HG03039 (cell line): ENCODE data around the gene NR1H2.
"Not testable (repeated sequence)": the region's sequence is repeated elsewhere in the genome, so short reads cannot be mapped to it uniquely, and the experiment has no call there.

Experiments used
- ATAC-seq: cut with Tn5 transposase; IDR thresholded peaks from one replicate; pipeline ENCODE4 v1.9.1; 2021; ENCODE audit warnings: mild to moderate bottlenecking, moderate library complexity; ENCODE audit not compliant: unreplicated experiment

Gene NR1H2

DNA sequence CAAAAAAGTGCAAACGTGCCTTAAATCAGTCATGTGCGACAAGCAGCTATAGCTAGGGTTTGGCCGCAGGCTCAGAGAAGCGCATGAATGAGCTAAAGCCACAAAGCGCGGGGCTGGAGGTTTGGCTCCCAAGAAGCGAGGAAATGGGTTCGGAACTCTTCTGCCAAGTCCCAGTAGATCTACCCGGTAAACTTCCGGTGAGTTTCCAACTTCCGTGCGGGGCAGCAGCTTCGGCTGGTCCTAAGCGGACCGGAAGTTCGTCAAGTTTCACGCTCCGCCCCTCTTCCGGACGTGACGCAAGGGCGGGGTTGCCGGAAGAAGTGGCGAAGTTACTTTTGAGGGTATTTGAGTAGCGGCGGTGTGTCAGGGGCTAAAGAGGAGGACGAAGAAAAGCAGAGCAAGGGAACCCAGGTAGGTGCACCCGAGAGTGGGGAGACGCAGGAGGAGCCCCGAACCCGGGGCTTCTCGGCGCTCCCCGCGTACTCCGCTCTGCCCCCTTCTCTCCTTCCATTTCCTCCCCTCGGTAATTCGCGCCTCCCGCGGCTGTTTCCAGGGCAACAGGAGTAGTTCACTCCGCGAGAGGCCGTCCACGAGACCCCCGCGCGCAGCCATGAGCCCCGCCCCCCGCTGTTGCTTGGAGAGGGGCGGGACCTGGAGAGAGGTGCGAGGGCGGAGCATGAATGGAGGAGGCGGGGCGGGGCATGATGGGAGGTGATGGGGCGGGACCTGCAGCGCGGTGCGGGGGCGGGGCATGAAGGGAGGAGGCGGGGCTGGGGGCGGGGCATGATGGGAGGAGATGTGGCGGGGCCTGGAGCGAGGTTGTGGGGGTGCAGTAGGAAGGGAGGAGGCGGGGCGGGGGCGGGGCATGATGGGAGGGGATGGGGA, at the start of gene NR1H2:
Gene NR1H2 (plus strand): TSS at position 292 of the 885 bp plus-strand sequence. CDS start 1,149 bp downstream, outside the sequence.
- peak; percentile 77 for ATAC-seq

DNA sequence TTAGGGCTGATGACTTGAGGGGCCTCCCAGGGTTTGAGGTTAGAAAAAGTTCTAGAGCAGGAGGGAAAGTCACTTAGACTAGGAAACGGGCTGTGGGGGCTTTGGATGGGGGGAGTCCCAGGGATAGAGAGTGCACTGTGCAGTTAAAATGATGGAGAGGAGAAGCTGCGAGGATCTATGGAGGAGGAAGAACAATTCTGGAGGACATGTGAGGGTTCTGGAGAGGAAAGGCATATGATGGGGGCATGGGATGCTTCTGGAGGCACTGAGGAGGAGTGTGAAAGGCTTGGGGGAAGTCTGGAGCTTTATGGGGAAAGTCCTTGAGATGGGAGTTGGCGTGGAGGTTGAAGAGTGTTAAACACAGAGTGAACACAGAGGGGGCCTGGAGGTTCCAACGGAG, 49.2 kb upstream of the NR1H2 start:
- ATAC-seq, result no peak

DNA sequence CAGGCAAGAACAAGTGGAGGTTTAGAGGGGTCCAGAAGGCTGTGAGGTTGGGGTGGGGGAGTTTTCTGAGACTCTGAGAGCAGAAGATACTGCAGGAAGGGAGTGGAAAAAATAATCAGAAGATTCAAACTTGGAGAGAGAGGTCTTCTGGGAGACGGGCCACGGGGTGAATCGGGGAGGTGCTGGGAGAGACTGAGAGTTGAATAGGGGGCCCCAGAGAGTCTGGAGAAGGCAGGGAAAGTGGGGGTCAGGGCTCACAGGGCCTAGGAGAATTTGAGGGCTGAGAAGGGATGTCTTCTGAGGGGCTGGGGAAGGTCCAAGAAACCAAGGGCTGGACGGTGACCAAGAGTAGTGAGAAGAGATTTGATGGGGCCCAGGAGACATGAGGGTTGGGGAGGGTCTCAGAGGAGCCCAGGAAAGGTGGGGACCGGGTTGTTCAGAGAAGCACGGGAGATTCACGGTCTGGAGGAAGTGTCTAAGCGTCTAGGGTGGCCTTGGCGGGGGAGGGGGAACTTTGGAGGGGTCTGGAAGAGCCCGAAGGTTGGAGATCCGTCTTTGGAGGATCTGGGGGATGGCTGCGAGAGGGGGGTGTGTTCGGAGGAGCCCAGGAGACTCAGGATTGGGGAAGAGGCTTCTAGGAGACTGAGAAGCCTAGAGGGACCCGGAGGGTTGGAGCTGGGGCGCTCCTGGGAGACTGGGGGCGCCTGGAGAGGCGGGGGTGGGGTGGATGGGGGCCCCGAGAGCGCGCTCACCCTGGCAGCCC, 48.6 kb upstream of the NR1H2 start:
- no peak for ATAC-seq

DNA sequence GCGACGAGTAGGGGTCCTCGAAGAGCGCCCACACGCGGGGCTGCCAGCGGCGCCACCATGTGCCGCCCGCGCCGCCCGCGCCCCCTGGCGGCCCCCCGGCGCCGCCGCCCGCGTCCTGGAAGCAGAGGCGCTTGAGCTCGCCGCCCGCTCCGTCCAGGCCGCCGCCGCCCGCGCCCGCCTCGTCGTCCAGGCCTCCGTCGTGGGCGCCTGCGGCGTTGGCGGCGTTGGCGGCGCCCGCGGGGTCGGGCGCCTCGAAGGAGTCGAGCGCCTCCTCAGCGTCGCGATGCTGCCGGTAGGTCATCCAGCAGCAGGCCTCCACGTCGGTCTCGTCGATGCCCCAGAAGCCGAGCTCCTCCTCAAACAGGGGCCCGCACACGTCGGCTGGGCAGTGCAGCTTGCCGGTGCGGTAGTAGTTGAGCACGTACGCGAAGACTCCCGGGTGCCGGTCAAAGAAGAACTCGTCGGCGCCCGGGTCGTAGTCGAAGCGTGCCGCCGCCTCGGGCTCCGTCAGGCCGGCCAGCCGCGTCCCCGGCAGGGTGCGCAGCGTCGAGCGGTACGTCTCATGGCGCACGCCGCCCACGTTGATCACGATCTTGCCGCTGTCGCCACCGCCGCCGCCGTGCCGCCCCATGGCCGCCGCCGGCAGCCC, 47.9 kb upstream of the NR1H2 start:
- peak; percentile 1 for ATAC-seq

GRCh38 chr19:50328873-50329145, 47.4 kb upstream of the NR1H2 start:
- ATAC-seq, result peak; percentile 9

- ATAC-seq, result peak; percentile 38
Measured at GRCh38 chr19:50329146-50329925, 46.9 kb upstream of the NR1H2 start, which contains the start of gene KCNC3. Gene KCNC3 (minus strand): TSS chr19:50329377. CDS start chr19:50329082, 295 bp downstream.

GRCh38 chr19:50329926-50330294, 46.3 kb upstream of the NR1H2 start:
- ATAC-seq, result not testable (repeated sequence)

- peak; percentile 25 for ATAC-seq
Measured at GRCh38 chr19:50330365-50331078, 45.7 kb upstream of the NR1H2 start.

- no peak for ATAC-seq
Measured at GRCh38 chr19:50331221-50331993, 44.9 kb upstream of the NR1H2 start.

GRCh38 chr19:50331994-50332243, 44.3 kb upstream of the NR1H2 start:
- no peak for ATAC-seq

DNA sequence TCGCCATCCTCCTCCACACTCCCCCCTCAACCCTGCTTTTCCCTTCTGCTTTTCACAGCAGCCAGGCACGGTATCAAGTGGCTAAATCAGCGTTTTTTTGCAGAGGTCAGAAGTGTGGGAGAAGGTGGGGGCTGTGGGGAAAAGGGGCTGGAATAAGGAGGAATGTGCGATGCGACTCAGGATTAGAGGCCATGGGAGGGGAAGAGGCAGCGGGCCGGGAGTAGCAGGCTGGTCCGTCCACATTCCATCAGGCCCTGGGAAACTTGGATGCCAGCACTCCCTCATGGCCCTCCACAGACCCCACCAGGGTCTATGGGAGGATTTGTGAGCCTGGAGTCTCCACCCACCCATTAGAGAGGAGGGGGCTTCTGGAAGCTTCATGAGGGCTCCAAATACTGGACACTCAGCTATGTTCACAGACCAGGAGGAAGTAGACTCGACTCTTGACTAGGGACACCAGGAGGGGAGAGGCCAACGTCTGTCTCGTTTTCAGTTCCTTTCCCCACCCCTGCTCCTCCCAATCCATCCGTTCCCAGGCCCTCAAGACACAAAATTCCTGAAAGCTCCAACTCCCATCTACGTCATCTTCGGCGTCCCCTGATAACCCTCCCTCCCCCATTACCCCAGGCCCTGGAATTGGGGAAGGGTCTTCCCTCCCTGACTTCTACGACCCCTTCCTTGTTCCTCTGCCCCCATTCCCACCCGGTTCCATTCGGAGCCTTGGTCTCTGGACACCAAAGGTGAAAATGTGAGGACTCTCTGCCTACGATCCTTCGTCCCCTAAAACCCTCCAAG, 43.8 kb upstream of the NR1H2 start:
- no peak for ATAC-seq

DNA sequence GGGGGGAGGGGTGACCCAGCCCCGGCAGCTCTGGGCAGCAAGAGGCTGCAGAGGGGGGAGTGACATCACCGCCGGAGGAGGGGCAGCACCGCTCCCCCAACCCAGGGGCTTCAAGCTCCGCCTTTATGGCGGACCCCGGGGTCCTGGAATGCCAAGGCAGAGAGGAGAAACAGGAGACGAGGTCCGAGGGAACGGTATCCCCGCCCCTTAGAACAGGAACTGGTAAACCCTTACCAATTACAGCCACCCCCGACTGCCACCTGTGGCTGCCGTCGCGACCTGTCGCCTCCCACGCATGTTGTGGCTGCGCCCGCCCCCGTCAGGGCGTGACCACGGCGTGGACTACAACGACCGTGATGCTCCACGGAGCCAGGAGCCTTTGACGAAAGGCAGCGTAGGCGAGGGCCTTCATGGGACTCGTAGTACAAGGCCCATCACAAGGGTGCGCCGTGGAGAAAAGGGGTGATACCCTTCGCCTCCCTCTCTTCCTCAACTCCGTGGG, 43.0 kb upstream of the NR1H2 start:
- peak; percentile 37 for ATAC-seq

GRCh38 chr19:50333737-50334617, 42.3 kb upstream of the NR1H2 start:
- peak; percentile 16 for ATAC-seq

DNA sequence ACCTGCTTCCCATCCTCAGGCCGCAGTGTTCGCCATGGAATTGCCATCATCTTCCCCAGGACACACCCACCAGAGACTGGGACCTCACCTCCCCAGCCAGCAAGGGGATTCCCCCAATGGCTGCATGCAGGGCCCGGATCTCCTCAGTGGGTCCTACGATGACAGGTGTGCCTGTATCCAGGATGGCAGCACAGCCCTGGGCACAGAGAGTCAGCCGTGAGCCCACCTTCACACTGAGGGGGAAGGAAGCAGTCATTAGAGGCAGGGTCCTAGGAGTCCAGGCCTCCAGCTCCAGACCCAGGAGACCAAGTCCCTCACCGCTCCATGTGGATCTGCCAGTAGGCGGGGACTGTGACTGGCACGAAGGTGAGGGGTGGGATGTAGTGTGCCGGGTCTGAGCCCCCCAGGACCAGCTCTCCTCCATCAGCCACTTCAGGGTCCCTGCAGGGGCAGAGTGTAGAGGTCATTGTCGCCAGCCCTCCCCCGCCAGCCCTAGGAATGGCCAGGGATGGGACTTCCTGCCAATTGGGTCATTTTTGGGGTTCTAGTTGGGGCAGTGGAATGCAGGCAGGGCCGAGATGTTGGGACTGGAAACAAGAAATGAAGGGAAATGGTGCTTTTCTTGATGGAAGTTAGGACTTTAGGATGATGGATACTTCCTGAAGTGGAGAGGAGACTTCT, 41.4 kb upstream of the NR1H2 start:
- ATAC-seq, result no peak

DNA sequence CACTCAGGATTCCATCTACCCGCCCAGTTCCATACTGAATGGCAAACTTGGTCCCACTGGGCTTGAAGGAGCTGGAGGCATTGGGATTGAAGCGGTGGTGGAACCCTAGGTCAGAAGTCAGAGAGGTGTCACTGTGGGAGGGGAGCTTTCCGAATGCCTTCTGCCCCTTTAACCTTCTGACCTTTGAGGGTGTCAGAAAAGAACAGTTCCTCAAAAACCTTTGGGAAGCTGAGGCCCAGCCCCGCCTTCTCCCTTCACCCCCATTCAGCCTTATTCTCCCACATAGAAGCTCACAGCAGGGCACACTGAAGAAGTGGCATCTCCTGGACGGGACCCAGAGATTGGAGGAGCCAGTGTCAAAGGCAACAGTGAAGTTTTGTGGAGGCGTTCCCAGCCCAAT, 39.2 kb upstream of the NR1H2 start:
- ATAC-seq, result not testable (repeated sequence)

DNA sequence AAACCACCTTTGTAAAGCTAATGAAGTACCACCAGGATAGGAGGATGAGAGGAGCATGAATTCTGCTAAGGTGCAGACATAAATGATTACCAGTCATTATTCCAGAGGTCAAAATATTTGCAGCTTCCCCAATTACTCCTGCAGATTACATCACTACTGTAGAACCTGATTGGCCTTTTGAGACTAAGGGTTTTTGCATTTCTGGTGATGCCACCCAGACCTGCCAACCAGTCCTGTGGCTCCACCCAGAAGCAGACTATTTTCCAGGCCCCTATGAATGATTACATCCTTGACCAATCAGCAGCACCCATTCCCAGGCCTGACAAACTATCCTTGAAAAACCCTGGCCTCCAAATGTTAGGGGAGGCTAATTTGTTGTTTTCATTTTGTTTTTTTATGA, 35.9 kb upstream of the NR1H2 start:
- ATAC-seq, result no peak

GRCh38 chr19:50341091-50341564, 35.1 kb upstream of the NR1H2 start:
- no peak for ATAC-seq
